SK-N-SH treated with all-trans-retinoic acid at 6 μM for 48 hours (cell line): ENCODE results near the gene MSLN.

Experiments used
- RARB ChIP-seq: fragments of 250-450 bp; sonication (Bioruptor Pico); IDR thresholded peaks from 2 replicates; pipeline ENCODE4 v1.8.0; 2021; ENCODE audit warnings: mild to moderate bottlenecking, moderate library complexity
- ZNF565 ChIP-seq: fragments of 450-650 bp; formaldehyde crosslinking; conservative IDR thresholded peaks from 2 replicates; pipeline ENCODE4 v1.5.0; 2020; ENCODE audit warnings: low read depth, mild to moderate bottlenecking, moderate library complexity

GRCh38 chr16:803754-804080, 43.2 kb downstream of the MSLN start:
- no peak for TF ChIP-seq ZNF565 (CRISPR knock-in tag)
- no peak for TF ChIP-seq RARB
